ENCODE measurements around the gene HBQ1.
"Not testable (repeated sequence)": the region's sequence is repeated elsewhere in the genome, so short reads cannot be mapped to it uniquely, and the experiment has no call there.

Gene HBQ1

GRCh38 chr16:162271-162991 is 17.8 kb upstream of the HBQ1 start:
- DNase-seq: no peak

DNA sequence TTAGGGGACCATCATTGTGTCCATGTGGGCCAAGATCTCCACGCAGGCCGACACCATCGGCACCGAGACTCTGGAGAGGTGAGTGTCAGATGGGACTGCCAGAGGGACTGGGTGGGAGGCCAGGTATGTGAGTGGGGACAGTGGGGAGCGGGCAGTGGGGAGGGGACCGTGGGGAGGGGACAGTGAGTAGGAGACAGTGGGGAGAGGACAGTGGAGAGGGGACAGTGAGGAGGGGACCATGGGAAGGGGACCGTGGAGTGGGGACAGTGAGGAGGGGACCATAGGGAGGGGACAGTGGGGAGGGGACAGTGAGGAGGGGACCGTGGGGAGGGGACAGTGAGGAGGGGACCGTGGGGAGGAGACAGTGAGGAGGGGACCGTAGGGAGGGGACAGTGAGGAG is 17.1 kb upstream of the HBQ1 start:
- not testable (repeated sequence) for DNase-seq

DNA sequence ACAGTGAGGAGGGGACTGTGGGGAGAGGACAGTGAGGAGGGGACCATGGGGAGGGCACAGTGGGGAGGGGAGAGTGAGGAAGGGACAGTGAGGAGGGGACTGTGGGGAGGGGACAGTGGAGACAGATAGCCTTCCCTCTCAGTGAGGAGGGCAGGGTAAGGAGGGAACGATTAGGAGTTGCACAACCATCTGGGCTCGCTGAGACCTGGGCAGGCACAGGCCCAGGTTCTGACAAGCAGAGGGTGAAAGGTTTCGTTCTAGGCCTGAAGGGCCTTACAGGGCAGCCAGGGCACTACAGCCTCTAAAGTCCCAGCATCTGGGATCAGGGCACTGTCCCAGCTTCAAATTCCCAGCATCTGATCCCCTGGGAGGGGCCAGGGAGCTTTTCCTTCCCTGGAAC is 16.6 kb upstream of the HBQ1 start:
- DNase-seq: not testable (repeated sequence)

DNA sequence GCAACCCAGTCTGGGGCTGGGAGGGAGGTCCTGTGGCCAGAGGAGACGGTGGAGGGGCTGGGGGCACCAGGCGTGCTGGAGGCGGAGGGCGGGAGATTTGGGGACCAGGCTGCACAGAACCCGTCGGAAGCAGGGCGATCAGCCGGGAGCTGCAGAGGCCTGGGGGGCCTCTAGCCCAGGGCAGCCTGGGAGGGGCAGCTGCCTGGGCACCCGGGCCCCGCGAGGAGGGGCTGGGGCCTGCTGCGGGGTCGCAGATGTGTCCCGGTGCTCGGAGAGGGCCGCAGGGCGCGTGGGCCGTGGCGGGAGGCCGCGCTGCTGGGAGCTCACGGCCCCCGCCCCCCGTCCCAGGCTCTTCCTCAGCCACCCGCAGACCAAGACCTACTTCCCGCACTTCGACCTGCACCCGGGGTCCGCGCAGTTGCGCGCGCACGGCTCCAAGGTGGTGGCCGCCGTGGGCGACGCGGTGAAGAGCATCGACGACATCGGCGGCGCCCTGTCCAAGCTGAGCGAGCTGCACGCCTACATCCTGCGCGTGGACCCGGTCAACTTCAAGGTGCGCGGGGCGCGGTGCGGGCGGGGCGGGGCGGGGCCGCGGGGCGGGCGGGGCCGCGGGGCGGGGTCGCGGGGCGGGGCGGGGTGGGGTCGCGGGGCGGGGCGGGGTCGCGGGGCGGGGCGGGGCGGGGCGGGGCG is 16.0 kb upstream of the HBQ1 start:
- DNase-seq: not testable (repeated sequence)

DNA sequence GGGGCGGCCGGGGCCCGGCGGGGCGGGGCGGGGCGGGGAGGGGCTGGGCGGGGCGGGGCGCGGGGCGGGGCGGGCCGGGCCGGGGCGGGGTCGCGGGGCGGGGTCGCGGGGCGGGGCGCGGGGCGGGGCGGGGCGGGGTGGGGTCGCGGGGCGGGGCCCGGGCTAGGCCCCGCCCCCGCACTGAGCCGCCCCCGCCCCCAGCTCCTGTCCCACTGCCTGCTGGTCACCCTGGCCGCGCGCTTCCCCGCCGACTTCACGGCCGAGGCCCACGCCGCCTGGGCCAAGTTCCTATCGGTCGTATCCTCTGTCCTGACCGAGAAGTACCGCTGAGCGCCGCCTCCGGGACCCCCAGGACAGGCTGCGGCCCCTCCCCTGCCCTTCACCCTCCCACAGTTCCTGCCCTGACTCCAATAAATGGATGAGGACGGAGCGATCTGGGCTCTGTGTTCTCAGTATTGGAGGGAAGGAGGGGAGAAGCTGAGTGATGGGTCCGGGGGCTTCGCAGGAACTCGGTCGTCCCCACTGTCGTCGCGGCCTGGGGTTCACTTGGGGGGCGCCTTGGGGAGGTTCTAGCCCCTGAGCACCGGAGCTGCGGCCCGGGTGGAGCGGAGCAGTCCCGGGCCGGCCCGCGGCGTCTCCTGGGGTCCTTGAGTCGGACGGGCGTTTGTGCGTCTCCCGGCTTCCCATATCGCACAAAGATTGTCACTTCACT is 15.3 kb upstream of the HBQ1 start:
- no peak for DNase-seq

GRCh38 chr16:165539-166374 is 14.5 kb upstream of the HBQ1 start, which contains the start of gene HBM:
Gene HBM, plus strand, starts transcription at chr16:165978. Its CDS starts 20 bp downstream, at chr16:165998.
- no peak for DNase-seq

DNA sequence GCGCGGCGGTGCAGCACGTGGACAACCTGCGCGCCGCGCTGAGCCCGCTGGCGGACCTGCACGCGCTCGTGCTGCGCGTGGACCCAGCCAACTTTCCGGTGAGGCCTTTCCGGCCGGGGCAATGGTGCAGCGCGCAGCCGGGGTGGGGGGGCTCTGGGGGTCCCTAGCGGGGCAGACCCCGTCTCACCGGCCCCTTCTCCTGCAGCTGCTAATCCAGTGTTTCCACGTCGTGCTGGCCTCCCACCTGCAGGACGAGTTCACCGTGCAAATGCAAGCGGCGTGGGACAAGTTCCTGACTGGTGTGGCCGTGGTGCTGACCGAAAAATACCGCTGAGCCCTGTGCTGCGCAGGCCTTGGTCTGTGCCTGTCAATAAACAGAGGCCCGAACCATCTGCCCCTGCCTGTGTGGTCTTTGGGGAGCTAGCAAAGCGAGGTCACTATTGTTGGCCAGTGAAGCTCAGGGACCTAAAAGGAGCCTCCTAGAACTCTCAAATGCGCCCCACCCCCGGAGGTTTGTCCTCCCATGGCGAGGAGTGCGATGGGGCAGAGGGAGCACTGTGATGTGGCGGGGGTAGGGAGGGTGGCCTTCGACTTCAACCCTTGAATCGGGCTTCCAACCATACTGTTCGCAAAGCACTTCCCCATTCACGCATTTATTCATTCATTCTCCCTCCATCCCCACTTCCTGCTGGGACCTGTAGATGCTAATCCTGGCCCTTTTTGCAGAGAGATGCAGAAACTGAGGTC is 13.7 kb upstream of the HBQ1 start:
- no peak for DNase-seq

DNA sequence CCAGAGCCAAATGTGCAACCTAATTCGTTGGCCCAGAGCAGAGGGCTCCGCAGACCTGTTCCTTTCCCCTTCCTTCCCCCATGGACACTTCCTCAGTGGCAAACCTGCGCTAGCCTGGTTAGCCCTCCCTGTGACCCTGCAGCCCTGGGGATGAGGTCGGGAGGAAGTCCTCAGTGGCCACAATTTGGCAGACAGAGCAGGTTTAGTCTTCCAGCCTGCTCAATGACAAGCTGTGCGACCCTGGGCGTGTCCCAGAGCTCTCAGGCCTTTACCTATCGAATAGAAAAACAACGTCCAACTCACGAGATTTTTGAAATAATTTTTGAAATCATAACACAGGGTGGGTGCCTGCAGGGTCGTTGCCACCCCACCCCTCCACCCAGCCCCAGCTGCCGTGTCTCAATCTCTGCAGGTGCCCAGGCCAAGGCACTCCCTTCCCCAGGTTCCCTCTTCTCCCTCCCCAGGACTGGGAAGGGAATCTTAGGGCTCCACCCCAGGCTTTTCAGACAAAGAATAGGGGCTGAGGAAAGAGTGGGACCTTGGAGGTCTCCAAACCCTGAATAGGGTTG is 13.1 kb upstream of the HBQ1 start:
- DNase-seq: no peak

GRCh38 chr16:168424-168823 is 11.8 kb upstream of the HBQ1 start:
- no peak for DNase-seq

- no peak for DNase-seq
These were observed 11.2 kb upstream of the HBQ1 start for GRCh38 chr16:169014-169413.

- DNase-seq: not testable (repeated sequence)
These were observed 10.2 kb upstream of the HBQ1 start for GRCh38 chr16:170088-170507.

DNA sequence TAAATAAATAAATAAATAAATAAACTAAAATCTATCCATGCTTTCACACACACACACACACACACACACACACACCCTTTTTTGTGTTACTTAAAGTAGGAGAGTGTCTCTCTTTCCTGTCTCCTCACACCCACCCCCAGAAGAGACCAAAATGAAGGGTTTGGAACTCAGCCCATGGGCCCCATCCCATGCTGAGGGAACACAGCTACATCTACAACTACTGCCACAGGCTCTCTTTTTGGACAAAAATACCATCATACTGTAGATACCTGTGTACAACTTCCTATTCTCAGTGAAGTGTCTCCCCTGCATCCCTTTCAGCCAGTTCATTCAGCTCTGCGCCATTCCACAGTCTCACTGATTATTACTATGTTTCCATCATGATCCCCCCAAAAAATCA is 9.5 kb upstream of the HBQ1 start:
- no peak for DNase-seq

- not testable (repeated sequence) for DNase-seq
These were observed 7.8 kb upstream of the HBQ1 start, which contains the start of gene HBA2 for GRCh38 chr16:172374-172941. Gene HBA2, plus strand, starts transcription at chr16:172876. Its CDS starts 37 bp downstream, at chr16:172913.

GRCh38 chr16:173211-173854 is 6.9 kb upstream of the HBQ1 start:
- not testable (repeated sequence) for DNase-seq

DNA sequence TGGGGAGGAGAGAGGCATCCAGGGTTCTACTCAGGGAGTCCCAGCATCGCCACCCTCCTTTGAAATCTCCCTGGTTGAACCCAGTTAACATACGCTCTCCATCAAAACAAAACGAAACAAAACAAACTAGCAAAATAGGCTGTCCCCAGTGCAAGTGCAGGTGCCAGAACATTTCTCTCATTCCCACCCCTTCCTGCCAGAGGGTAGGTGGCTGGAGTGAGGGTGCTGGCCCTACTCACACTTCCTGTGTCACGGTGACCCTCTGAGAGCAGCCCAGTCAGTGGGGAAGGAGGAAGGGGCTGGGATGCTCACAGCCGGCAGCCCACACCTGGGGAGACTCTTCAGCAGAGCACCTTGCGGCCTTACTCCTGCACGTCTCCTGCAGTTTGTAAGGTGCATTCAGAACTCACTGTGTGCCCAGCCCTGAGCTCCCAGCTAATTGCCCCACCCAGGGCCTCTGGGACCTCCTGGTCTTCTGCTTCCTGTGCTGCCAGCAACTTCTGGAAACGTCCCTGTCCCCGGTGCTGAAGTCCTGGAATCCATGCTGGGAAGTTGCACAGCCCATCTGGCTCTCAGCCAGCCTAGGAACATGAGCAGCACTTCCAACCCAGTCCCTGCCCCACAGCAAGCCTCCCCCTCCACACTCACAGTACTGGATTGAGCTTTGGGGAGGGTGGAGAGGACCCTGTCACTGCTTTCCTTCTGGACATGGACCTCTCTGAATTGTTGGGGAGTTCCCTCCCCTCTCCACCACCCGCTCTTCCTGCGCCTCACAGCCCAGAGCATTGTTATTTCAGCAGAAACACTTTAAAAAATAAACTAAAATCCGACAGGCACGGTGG is 6.1 kb upstream of the HBQ1 start:
- DNase-seq: not testable (repeated sequence)

- DNase-seq: no peak
These were observed 5.0 kb upstream of the HBQ1 start for GRCh38 chr16:175011-175949.

DNA sequence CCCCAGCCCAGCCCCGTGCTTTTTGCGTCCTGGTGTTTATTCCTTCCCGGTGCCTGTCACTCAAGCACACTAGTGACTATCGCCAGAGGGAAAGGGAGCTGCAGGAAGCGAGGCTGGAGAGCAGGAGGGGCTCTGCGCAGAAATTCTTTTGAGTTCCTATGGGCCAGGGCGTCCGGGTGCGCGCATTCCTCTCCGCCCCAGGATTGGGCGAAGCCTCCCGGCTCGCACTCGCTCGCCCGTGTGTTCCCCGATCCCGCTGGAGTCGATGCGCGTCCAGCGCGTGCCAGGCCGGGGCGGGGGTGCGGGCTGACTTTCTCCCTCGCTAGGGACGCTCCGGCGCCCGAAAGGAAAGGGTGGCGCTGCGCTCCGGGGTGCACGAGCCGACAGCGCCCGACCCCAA is 4.3 kb upstream of the HBQ1 start:
- not testable (repeated sequence) for DNase-seq

Measured in stimulated activated CD4-positive, alpha-beta T cell treated with anti-CD3 and anti-CD28 coated beads, Interleukin-4, amount 100 ng/mL, for 24 hours (primary cell).